ENCODE results near the gene RAPGEF1. TPM values are rescaled to one million over a fixed set of nuclear protein-coding genes. Genes with fewer than 3 reads are reported as not detected.
"Not testable (repeated sequence)": the region's sequence is repeated elsewhere in the genome, so short reads cannot be mapped to it uniquely, and the experiment has no call there.

The RAPGEF1 gene
- total RNA-seq, 1 donor from 2014 or later: 119 TPM

- peak; percentile 87 for DNase-seq
- peak; percentile 92 for ATAC-seq (ENCODE audit: poor library complexity)
- intact Hi-C loops (cut with DNase I): loop anchor here (5.0 kb wide), 1 partner anchor 507 kb away; no protein-coding TSS in a partner anchor
Measured at GRCh38 chr9:131755541-131756198, 15.8 kb upstream of the RAPGEF1 start.

- ATAC-seq (ENCODE audit: poor library complexity) (no peak), DNase-seq (no peak)
- intact Hi-C loops (cut with DNase I): loop anchor here (5.0 kb wide), 1 partner anchor 507 kb away; no protein-coding TSS in a partner anchor
Measured at GRCh38 chr9:131754846-131755245, 15.0 kb upstream of the RAPGEF1 start.

GRCh38 chr9:131753751-131754150, 13.9 kb upstream of the RAPGEF1 start:
- intact Hi-C loops (cut with DNase I); DNase-seq; ATAC-seq (ENCODE audit: poor library complexity): not testable (repeated sequence)

- no peak for ATAC-seq (ENCODE audit: poor library complexity)
- intact Hi-C loops (cut with DNase I): no loop called here
Measured at GRCh38 chr9:131752231-131752884, 12.5 kb upstream of the RAPGEF1 start.

GRCh38 chr9:131748411-131748955, 8.6 kb upstream of the RAPGEF1 start:
- intact Hi-C loops (cut with DNase I): loop anchor here (10.0 kb wide), 1 partner anchor 384 kb away; no protein-coding TSS in a partner anchor
- peak; percentile 1 for DNase-seq
- ATAC-seq (ENCODE audit: poor library complexity): no peak

More at GRCh38 chr9:131752231-131752884, 12.5 kb upstream of the RAPGEF1 start:
- DNase-seq: no peak

GRCh38 chr9:131747352-131747751, 7.5 kb upstream of the RAPGEF1 start:
- ATAC-seq (ENCODE audit: poor library complexity) (peak; percentile 71), DNase-seq (peak; percentile 52)
- intact Hi-C loops (cut with DNase I): loop anchor here (10.0 kb wide), 1 partner anchor 383 kb away; no protein-coding TSS in a partner anchor

GRCh38 chr9:131745610-131746009, 5.7 kb upstream of the RAPGEF1 start:
- intact Hi-C loops (cut with DNase I): loop anchor here (10.0 kb wide), 1 partner anchor 381 kb away; no protein-coding TSS in a partner anchor
- DNase-seq: no peak
- ATAC-seq (ENCODE audit: poor library complexity): no peak

GRCh38 chr9:131744720-131745201, 4.9 kb upstream of the RAPGEF1 start:
- no peak for ATAC-seq (ENCODE audit: poor library complexity)
- intact Hi-C loops (cut with DNase I): loop anchor here (10.0 kb wide), 1 partner anchor 380 kb away; no protein-coding TSS in a partner anchor
- DNase-seq: no peak

- intact Hi-C loops (cut with DNase I): loop anchor here (10.0 kb wide), 1 partner anchor 379 kb away; no protein-coding TSS in a partner anchor
- DNase-seq (no peak), ATAC-seq (ENCODE audit: poor library complexity) (no peak)
Measured at GRCh38 chr9:131744171-131744719, 4.4 kb upstream of the RAPGEF1 start.

GRCh38 chr9:131743501-131743900, 3.6 kb upstream of the RAPGEF1 start:
- ATAC-seq (ENCODE audit: poor library complexity) (no peak), DNase-seq (no peak)
- intact Hi-C loops (cut with DNase I): loop anchor here (2.0 to 10.0 kb wide), 2 partner anchors 153 to 379 kb away; no protein-coding TSS in a partner anchor

GRCh38 chr9:131743096-131743495, 3.2 kb upstream of the RAPGEF1 start:
- DNase-seq: no peak
- intact Hi-C loops (cut with DNase I): loop anchor here (2.0 to 10.0 kb wide), 2 partner anchors 152 to 378 kb away; no protein-coding TSS in a partner anchor
- ATAC-seq (ENCODE audit: poor library complexity): no peak

- no peak for DNase-seq
- peak; percentile 30 for ATAC-seq (ENCODE audit: poor library complexity)
- intact Hi-C loops (cut with DNase I): loop anchor here (10.0 kb wide), 1 partner anchor 376 kb away; no protein-coding TSS in a partner anchor
Measured at GRCh38 chr9:131740898-131741297, 1.0 kb upstream of the RAPGEF1 start.

- ATAC-seq (ENCODE audit: poor library complexity): peak; percentile 54
- DNase-seq: peak; percentile 69
- intact Hi-C loops (cut with DNase I): loop anchor here (5.0 kb wide), 1 partner anchor 132 kb away; no protein-coding TSS in a partner anchor
Measured at GRCh38 chr9:131739133-131739958, 530 bp downstream of the RAPGEF1 start.

- intact Hi-C loops (cut with DNase I): loop anchor here (5.0 kb wide), 1 partner anchor 131 kb away; no protein-coding TSS in a partner anchor
- ATAC-seq (ENCODE audit: poor library complexity) (no peak), DNase-seq (no peak)
Measured at GRCh38 chr9:131738293-131739132, 1.4 kb downstream of the RAPGEF1 start.

- intact Hi-C loops (cut with DNase I): loop anchor here (5.0 kb wide), 1 partner anchor 130 kb away; no protein-coding TSS in a partner anchor
- ATAC-seq (ENCODE audit: poor library complexity) (no peak), DNase-seq (no peak)
Measured at GRCh38 chr9:131737426-131737825, 2.5 kb downstream of the RAPGEF1 start.

GRCh38 chr9:131736431-131736830, 3.4 kb downstream of the RAPGEF1 start:
- intact Hi-C loops (cut with DNase I): loop anchor here (5.0 kb wide), 1 partner anchor 129 kb away; no protein-coding TSS in a partner anchor
- DNase-seq: no peak
- no peak for ATAC-seq (ENCODE audit: poor library complexity)
